HEK293T (cell line): Measurements from ENCODE around the gene PCDHGA6.
"Not testable (repeated sequence)": the region's sequence is repeated elsewhere in the genome, so short reads cannot be mapped to it uniquely, and the experiment has no call there.

ENCODE experiments used
- CTCF ChIA-PET: fragments of 350-600 bp; formaldehyde crosslinking; extraction: SDS; loops from one replicate; lab custom pipeline; 2021; ENCODE audit warnings: antibody characterized with exemption, inconsistent platforms; lab: Yijun Ruan, JAX
- POLR2A ChIA-PET: fragments of 350-600 bp; formaldehyde crosslinking; extraction: SDS; loops from one replicate; lab custom pipeline; 2020; ENCODE audit warnings: antibody characterized with exemption, inconsistent platforms; lab: Yijun Ruan, JAX
- DNase-seq: peaks from one replicate; pipeline ENCODE4 v3.0.0; 2012; ENCODE audit warnings: mixed read lengths; ENCODE audit errors: extremely low spot score
- ARNT ChIP-seq: fragments of 450-650 bp; IDR thresholded peaks from 2 replicates; pipeline ENCODE4 v1.6.1; 2017; ENCODE audit warnings: mild to moderate bottlenecking
- BHLHE40 ChIP-seq: fragments of 450-650 bp; IDR thresholded peaks from 2 replicates; pipeline ENCODE4 v1.6.1; 2016; ENCODE audit warnings: mild to moderate bottlenecking, moderate library complexity, borderline replicate concordance
- CTBP1 ChIP-seq: fragments of 450-650 bp; IDR thresholded peaks from 2 replicates; pipeline ENCODE4 v1.6.1; 2016; ENCODE audit warnings: borderline replicate concordance
- ELF4 ChIP-seq: fragments of 450-650 bp; IDR thresholded peaks from 2 replicates; pipeline ENCODE4 v1.6.1; 2017; ENCODE audit warnings: antibody characterized with exemption
- FOXA1 ChIP-seq: fragments of 450-650 bp; IDR thresholded peaks from 2 replicates; pipeline ENCODE4 v1.6.1; 2016; ENCODE audit warnings: mild to moderate bottlenecking
- FOXK2 ChIP-seq: fragments of 450-650 bp; IDR thresholded peaks from 2 replicates; pipeline ENCODE4 v1.6.1; 2016; ENCODE audit warnings: mild to moderate bottlenecking
- FOXM1 ChIP-seq: fragments of 450-650 bp; IDR thresholded peaks from 2 replicates; pipeline ENCODE4 v1.6.1; 2017; ENCODE audit warnings: mild to moderate bottlenecking, borderline replicate concordance
- HDGF ChIP-seq: fragments of 450-650 bp; IDR thresholded peaks from 2 replicates; pipeline ENCODE4 v1.6.1; 2017; ENCODE audit warnings: antibody characterized with exemption, borderline replicate concordance
- L3MBTL2 ChIP-seq: fragments of 450-650 bp; conservative IDR thresholded peaks from 2 replicates; pipeline ENCODE4 v1.6.1; 2016; ENCODE audit warnings: mild to moderate bottlenecking
- LEF1 ChIP-seq: fragments of 450-650 bp; IDR thresholded peaks from 2 replicates; pipeline ENCODE4 v1.6.1; 2017; ENCODE audit warnings: mild to moderate bottlenecking, borderline replicate concordance
- NFRKB ChIP-seq: fragments of 450-650 bp; IDR thresholded peaks from 2 replicates; pipeline ENCODE4 v1.6.1; 2016; ENCODE audit warnings: mild to moderate bottlenecking, moderate library complexity
- PKNOX1 ChIP-seq: fragments of 450-650 bp; IDR thresholded peaks from 2 replicates; pipeline ENCODE4 v1.6.1; 2016
- SP1 ChIP-seq: fragments of 450-650 bp; IDR thresholded peaks from 2 replicates; pipeline ENCODE4 v1.6.1; 2017
- SUZ12 ChIP-seq: fragments of 450-650 bp; IDR thresholded peaks from 2 replicates; pipeline ENCODE4 v1.6.1; 2016; ENCODE audit warnings: mild to moderate bottlenecking
- TARDBP ChIP-seq: fragments of 450-650 bp; IDR thresholded peaks from 2 replicates; pipeline ENCODE4 v1.6.1; 2016
- ZNF384 ChIP-seq: fragments of 450-650 bp; IDR thresholded peaks from 2 replicates; pipeline ENCODE4 v1.6.1; 2016

PCDHGA6 gene

GRCh38 chr5:141399555-141400258 lies 26.0 kb downstream of the PCDHGA6 start:
- ChIA-PET POLR2A (no interaction called here), CTCF (no interaction called here)

GRCh38 chr5:141402553-141403243 lies 29.0 kb downstream of the PCDHGA6 start, which contains the start of gene PCDHGA9:
Gene PCDHGA9, plus strand, starts transcription at chr5:141402778. Its CDS starts 175 bp downstream, at chr5:141402953.
- no peak for TF ChIP-seq ZNF384
- peak; percentile 39 for DNase-seq
- POLR2A ChIA-PET: no interaction called here
- CTCF ChIA-PET: no interaction called here

More at GRCh38 chr5:141399555-141400258, 26.0 kb downstream of the PCDHGA6 start:
- DNase-seq: no peak
- no peak for TF ChIP-seq FOXM1
- TF ChIP-seq FOXK2: no peak
- TF ChIP-seq HDGF: no peak
- TF ChIP-seq SUZ12: no peak
- TF ChIP-seq L3MBTL2: no peak
- TF ChIP-seq ARNT: no peak
- TF ChIP-seq LEF1: no peak

- DNase-seq: no peak
- POLR2A ChIA-PET: no interaction called here
- CTCF ChIA-PET: no interaction called here
- TF ChIP-seq SUZ12 (no peak), NFRKB (no peak), L3MBTL2 (no peak), HDGF (no peak), ELF4 (no peak), SP1 (no peak), PKNOX1 (no peak), ZNF384 (no peak), ARNT (no peak), TARDBP (no peak), FOXK2 (no peak), LEF1 (no peak), CTBP1 (no peak)
Measured at GRCh38 chr5:141403387-141403786, 29.7 kb downstream of the PCDHGA6 start.

- CTCF ChIA-PET, DNase-seq, POLR2A ChIA-PET: not testable (repeated sequence)
Measured at GRCh38 chr5:141407790-141408505, 34.3 kb downstream of the PCDHGA6 start, which contains the start of gene PCDHGB6. Gene PCDHGB6, plus strand, starts transcription at chr5:141408021. Its CDS starts 182 bp downstream, at chr5:141408203.

GRCh38 chr5:141409598-141410306 lies 36.1 kb downstream of the PCDHGA6 start:
- POLR2A ChIA-PET: no interaction called here
- CTCF ChIA-PET: no interaction called here
- DNase-seq: no peak
- TF ChIP-seq SP1: no peak
- TF ChIP-seq ZNF384: no peak
- TF ChIP-seq CTBP1: no peak

GRCh38 chr5:141411575-141411974 lies 37.9 kb downstream of the PCDHGA6 start:
- DNase-seq: no peak
- TF ChIP-seq FOXK2 (no peak), HDGF (no peak), CTBP1 (no peak), SP1 (no peak), NFRKB (no peak), FOXM1 (no peak), SUZ12 (no peak), ARNT (no peak), ELF4 (no peak), L3MBTL2 (no peak), ZNF384 (no peak), BHLHE40 (no peak), LEF1 (no peak), TARDBP (no peak), PKNOX1 (no peak), FOXA1 (no peak)
- ChIA-PET CTCF (interaction anchor here (0.7 kb wide), 1 partner anchor 104 kb away, joined by 8 read pairs; no protein-coding TSS in a partner anchor), POLR2A (no interaction called here)
